T-helper 2 cell treated with Interferon-gamma antibody and Interleukin-4, amounts not matched to agents 100 ng/mL and 5 ng/mL, for 36 hours (primary cell): ENCODE measurements around the gene CHD6. TPM values are rescaled to one million over a fixed set of nuclear protein-coding genes. Genes with fewer than 3 reads are reported as not detected.
"Not testable (repeated sequence)": the region's sequence is repeated elsewhere in the genome, so short reads cannot be mapped to it uniquely, and the experiment has no call there.

ENCODE experiments used
- intact Hi-C: fragments of 100-400 bp; cut with micrococcal nuclease; formaldehyde crosslinking; loops from one replicate; pipeline ENCODE4 v1.15.1; 2023
- total RNA-seq: library from RNA; stranded (reverse); gene quantifications from 2 replicates; pipeline ENCODE4 v1.2.3, GENCODE V29; 2022

The CHD6 gene
- total RNA-seq, 1 donor from 2014 or later = 34.2 TPM

- intact Hi-C loops = no loop called here
These were observed 67.0 kb downstream of the CHD6 start for GRCh38 chr20:41551011-41551705.

DNA sequence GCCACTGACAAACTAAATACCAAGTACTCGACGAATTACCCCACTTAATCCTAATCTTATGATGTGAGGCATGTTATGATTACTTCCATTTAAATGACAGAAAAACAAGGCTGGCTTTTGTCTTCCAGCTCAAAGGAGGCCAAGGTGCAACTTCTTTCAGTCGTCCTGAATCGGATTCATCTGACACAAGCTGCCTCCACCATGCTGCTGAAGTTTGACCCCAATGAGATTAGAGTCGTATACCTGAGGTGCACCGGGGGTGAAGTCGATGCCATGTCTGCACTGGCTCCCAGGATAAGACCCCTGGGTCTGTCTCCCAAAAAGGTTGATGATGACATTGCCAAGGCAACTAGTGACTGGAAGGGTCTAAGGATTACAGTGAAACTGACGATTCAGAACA lies 71.0 kb downstream of the CHD6 start:
- intact Hi-C loops = no loop called here

DNA sequence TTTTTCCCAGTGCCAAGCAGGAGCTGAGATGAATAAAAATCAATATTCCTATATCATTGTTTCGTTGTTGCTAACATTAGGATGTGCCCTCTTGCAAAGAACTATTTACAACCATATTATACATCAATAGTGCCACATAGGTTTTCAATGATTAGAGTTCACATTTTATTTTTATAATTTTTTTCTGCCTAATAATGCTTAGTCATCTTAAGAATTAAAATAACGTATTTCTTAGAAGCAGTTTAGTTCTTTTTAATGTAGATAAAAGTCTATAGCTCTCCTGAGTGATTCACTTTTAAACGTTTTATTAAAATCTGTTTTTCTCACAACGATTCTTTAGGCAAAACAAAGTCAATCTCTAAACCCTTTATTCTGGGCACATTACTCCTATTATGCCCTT lies 71.6 kb downstream of the CHD6 start:
- intact Hi-C loops = no loop called here

GRCh38 chr20:41544472-41544871 lies 73.7 kb downstream of the CHD6 start:
- intact Hi-C loops = no loop called here

DNA sequence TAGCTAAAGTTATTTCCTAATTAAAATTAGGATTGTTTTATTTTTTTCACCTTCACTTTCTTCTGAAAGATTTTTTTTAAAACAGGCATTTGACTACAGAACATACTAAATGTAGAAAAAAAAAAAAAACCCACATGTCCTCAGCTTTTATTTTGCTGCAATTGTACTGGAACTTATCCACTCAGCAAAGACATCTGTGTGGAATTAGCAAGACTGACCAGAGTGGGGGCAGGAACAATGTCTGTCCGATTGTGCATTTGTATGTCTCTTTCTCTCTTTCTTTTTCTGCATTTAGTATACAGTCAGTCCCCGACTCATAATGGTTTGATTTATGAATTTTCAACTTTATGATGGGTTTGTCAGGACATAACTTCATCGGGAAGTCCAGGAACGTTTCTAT lies 77.3 kb downstream of the CHD6 start:
- intact Hi-C loops = no loop called here

DNA sequence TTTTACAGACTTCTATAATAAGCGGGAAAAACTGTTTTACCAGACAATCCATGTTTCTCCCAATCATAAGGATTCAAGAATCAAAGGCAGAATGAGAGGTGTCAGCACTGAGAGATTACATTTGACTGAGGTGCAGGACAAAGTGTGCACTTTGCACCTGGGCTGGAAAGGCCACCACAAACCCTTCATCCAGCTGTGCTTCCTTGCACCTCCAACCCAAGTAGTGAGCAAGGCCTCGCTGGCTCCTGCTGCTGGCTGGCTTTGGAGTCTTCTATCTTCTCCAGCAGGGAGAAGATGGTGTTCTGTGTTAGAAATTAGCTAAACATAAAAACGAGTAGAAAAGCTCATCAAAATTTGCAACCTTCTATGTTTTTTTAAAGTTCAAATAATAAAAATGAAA lies 77.7 kb downstream of the CHD6 start:
- intact Hi-C loops = no loop called here

DNA sequence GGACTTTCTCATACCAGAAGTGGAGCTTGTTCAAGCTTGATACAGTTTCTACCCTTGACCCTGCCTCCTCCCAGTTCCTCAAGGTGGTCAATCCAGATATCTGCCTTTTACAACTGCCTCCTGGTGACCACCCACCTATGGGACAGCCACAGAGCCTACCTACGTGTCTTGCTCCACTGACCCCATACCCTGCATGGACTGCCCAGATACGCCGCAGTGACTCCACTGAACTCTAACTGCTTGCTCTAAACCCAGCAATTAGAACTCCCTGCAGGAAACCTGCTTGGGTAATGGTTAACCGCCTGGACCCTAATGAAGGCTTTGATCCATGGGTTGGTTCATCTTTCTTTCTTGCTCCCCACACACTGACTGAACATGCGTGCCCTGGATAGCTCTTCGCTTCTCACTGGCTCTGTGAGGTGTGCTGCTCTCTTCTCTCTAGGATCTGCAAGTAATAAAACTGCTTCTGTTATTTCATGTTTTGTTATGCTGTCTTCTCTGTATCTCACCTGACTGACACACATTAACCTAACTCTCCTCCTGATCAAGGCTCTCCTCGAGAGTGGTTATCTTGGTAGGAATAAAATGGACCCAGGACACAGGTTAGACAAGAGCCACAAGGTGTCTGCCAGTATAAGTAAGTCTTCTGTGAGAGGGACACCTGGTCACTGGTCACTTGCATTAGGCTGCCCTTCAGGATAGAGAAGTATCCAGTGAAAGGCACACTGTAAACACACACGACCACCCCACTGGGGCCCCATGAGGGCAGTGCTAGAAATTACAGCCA lies 79.2 kb downstream of the CHD6 start:
- intact Hi-C loops = no loop called here

- intact Hi-C loops = no loop called here
These were observed 80.3 kb downstream of the CHD6 start for GRCh38 chr20:41537865-41538264.

DNA sequence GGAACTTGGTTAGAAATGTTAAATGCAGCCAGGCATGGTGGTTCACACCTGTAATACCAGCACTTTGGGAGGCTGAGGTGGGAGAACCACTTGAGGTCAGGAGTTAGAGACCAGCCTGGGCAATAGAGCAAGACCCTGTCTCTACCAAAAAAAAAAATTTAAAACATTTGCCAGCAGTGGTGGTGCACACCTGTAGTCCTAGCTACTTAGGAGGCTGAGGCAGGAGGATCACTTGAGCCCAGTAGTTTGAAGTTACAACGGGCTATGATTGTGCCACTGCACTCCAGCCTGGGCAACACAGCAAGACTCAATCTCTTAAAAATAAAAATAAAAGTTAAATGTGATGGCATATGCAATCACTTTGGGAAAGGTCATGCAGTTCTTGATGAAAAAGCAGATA lies 82.6 kb downstream of the CHD6 start:
- intact Hi-C loops = not testable (repeated sequence)

DNA sequence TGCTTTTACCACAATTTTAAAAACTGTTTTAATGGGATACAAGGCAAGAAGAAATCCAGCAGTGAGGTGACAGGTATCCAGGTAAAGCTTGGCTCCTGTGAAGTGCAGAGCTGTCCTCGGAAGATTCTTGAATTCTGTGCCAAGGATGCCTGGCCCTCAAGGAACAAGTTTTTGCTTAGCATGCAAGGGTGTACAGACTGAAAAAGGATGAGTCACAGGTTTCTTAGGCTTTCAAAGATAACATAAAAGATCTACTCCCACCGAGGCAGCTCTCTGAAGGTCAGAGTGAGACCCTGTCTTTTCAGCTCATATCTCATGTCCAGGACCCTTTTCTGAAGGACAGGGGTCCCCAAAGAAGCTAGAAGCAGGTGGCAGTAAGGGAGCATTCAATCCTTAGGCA lies 83.3 kb downstream of the CHD6 start:
- intact Hi-C loops = no loop called here

DNA sequence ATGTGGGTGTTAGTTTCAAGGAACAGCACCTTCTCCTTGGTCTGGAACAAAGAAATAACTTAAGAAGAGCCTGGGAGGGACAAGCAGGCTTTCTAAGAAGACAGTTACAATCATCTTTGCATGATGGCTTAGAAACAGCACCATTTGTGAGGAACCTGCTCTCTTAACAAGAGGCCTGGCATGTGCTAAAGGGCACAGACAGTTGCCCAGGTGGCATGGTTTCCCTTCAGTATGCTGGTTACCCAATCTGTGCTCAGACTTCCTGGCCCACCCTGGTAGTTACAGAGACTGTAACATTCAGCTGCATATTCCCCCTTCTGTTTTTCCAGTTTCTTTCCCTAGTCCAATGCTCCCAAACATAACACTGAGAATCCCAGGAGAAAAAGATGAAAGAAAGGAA lies 84.0 kb downstream of the CHD6 start:
- intact Hi-C loops = no loop called here

- intact Hi-C loops = no loop called here
These were observed 84.5 kb downstream of the CHD6 start for GRCh38 chr20:41533537-41534136.

DNA sequence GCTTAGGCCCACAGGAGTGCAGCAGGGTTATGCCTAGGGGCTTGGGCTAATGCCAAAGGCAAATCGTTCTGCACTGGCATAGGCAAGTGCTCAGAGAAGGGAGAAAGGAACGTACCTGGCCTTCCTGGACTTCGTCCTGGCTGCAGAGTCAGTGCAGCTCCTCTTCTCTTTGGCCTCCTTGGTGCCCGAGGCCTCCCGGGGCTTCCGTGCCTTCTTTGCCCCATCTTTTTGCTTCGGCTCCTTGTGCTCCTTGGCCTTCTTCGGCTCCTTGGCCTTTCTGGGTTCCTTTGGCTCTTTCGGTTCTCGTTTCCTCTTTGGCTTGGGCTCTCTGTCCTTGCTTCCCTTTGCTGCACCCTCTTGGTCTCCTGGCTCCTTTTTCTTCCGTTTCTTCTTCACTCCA lies 85.2 kb downstream of the CHD6 start:
- intact Hi-C loops = no loop called here

DNA sequence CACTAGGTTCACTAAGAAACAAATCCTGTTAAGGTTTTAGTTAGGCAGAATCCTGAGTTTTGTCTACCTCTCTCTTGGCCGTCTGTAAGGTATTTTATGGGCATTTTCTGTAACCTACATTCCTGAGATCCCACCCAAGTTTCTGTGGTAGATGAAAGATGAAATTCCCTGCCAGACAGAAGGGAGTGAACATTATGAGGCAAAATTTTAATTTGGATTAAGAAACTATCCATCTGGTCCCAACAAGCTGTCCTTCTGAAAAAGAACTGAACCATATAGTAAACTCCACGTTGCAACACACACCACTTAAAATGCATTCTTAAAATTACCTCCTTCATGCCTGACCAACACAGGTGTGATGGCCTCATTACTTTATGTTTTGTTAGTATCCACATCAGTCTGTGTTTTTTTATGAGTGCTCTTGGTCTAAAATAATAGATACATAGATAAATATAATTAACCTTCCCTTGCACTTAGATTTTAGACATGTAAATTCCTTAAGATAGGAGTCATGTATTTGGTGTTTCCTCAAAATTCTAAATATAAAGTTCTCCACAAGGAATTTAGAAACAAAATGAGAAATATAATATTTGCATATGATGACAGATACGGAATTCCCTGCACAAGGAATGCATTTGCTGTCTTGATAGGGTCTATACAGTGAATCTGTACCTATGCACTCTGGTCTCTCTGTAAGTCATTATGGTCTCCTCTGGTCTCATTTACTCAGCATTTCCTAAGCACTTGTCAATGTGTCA lies 86.5 kb downstream of the CHD6 start:
- intact Hi-C loops = no loop called here

DNA sequence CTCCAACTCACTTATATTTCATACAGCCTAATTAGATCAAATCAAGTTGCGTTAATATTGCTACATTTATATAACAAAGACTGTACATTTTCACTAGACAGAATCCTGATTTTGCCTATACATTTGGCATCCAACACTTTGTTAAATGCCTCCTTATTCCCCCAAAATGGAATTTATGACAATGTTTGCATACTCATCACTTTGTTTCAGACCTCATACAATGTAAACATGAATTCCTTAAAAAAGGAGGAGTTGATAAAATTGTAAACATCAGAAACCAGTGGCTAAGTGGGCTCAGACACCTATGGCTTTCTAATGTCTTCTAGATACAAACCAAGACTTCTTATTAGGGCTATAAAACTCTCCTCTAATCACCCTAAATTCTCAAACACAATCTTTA lies 87.3 kb downstream of the CHD6 start:
- intact Hi-C loops = no loop called here

DNA sequence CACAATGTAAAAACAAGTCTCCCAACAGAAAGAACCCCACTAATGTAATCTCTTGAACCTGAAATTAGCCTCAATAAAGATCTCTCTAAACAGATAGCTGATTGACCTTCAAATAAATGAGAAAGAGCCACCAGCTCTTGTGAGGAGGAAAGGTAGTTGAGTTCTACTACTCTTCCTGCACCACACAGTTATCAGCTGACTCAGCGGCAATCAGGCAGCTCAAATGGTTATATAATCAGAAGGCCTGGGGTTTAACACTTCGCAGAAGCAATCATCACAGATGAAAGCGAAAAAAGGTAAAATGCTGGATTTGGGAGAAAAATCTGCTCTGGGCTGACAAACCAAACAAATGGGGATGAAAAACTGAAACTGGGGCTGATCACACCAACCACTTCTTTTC lies 91.8 kb downstream of the CHD6 start:
- intact Hi-C loops = no loop called here

DNA sequence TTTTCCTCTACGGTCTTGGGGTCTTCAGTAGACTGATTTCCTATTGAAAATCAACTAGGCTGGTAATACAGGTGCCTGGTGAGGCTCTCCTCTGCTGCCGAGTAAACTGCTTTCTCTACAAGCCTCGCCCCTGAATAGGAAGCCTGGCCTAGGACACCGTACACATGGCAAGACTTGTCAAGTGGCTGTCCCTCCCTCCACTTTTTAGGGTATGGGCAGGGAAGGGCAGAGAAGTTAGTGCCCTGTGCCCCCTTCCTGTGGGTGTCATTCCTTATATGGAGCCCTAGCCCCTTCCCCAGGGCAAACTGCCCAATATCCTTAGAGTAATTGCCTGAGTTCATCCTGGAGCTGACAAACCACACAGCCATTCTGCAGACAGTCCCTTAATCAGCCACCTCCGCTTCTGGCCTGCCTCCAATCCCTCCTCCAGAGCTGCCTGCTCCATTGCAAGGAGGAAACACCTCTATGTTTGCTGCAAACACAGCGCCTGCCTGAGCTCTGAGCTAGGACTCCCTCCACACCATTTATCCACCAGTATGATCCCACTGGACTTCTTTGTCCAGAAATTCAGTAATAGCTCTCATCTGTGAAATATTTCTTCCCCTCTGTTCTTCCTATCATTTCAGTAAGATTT lies 93.1 kb downstream of the CHD6 start:
- intact Hi-C loops = no loop called here

DNA sequence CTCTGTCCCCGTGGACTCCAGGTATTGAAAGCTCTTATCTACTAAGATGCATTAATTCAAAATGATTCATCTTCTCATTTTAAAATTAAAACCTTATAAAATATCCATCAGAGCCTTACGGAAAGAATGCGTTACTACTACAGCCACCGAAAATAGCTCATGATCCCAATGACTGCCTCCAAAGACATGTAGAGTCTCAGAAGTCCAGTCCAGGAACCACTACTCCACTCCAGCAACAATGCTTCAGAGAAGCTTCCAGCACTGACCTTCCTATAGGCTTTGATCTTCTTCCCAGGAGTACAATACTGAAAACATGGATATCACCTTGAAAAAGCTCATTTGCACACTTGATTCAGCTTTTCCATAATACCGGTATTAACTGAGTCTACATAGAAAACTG lies 94.3 kb downstream of the CHD6 start:
- intact Hi-C loops = no loop called here

DNA sequence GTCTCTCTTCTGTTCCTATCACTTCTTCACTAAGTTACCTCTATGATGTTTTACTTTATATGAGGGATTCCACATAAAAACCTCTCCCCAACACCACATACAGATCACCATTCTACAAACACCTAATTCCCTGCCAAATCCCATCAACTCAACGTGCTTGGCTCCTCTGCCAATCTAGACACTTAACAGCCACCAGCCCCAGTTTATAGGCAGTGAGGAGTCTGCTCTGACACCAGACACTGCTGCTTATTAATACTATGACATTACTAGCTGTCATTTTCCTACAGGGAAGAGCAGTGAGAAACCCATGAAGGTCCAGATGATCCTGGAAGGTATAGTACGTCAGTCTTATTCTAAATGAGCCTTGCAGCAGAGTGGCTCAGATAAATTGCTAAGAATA lies 104.3 kb downstream of the CHD6 start:
- intact Hi-C loops = no loop called here

- intact Hi-C loops = no loop called here
These were observed 105.6 kb downstream of the CHD6 start for GRCh38 chr20:41512624-41513023.

GRCh38 chr20:41510847-41511450 lies 107.2 kb downstream of the CHD6 start:
- intact Hi-C loops = no loop called here
